ENCODE measurements around the gene SF3B5. TPM values are rescaled to one million over a fixed set of nuclear protein-coding genes. Genes with fewer than 3 reads are reported as not detected.

The SF3B5 gene
- polyA plus RNA-seq, 1 experiment = 261 TPM

- ChIA-PET POLR2A (no interaction called here), CTCF (no interaction called here)
- Histone ChIP-seq H3K36me3 (ENCODE audit: control insufficient read depth, insufficient read depth, low read length) (no peaks in the 10 kb centered on the region), H3K4me3 (ENCODE audit: low read depth, low read length) (no peak overlapping the region), H3K27me3 (ENCODE audit: control insufficient read depth, insufficient read depth, low read length) (peaks cover 31% of the 10 kb centered on the region)
- no peak for DNase-seq (ENCODE audit: low read depth)
- TF ChIP-seq CTCF (IDR thresholded peaks at IDR 0.05; ENCODE audit: insufficient read depth, low read depth, low read length) = no peak
Measured at GRCh38 chr6:144066741-144067484, 28.5 kb downstream of the SF3B5 start.

GRCh38 chr6:144066255-144066654 lies 29.1 kb downstream of the SF3B5 start:
- H3K27me3 ChIP-seq (ENCODE audit: control insufficient read depth, insufficient read depth, low read length) = peaks cover 31% of the 10 kb centered on the region
- no peak for TF ChIP-seq CTCF (IDR thresholded peaks at IDR 0.05; ENCODE audit: insufficient read depth, low read depth, low read length)
- H3K36me3 ChIP-seq (ENCODE audit: control insufficient read depth, insufficient read depth, low read length) = no peaks in the 10 kb centered on the region
- no peak overlapping the region for H3K4me3 ChIP-seq (ENCODE audit: low read depth, low read length)
- POLR2A ChIA-PET = no interaction called here
- DNase-seq (ENCODE audit: low read depth) = no peak
- CTCF ChIA-PET = no interaction called here

- Histone ChIP-seq H3K4me3 (ENCODE audit: low read depth, low read length) (no peak overlapping the region), H3K27me3 (ENCODE audit: control insufficient read depth, insufficient read depth, low read length) (peaks cover 28% of the 10 kb centered on the region), H3K36me3 (ENCODE audit: control insufficient read depth, insufficient read depth, low read length) (no peaks in the 10 kb centered on the region)
- no peak for DNase-seq (ENCODE audit: low read depth)
- POLR2A ChIA-PET = no interaction called here
- no peak for TF ChIP-seq CTCF (IDR thresholded peaks at IDR 0.05; ENCODE audit: insufficient read depth, low read depth, low read length)
- CTCF ChIA-PET = interaction anchor here (0.5 kb wide), 1 partner anchor 250 kb away, joined by 3 read pairs; no protein-coding TSS in a partner anchor
Measured at GRCh38 chr6:144065213-144065660, 30.1 kb downstream of the SF3B5 start.

GRCh38 chr6:144064402-144065212 lies 30.8 kb downstream of the SF3B5 start:
- POLR2A ChIA-PET = no interaction called here

More at GRCh38 chr6:144064402-144065212, 30.8 kb downstream of the SF3B5 start:
- TF ChIP-seq CTCF (IDR thresholded peaks at IDR 0.05; ENCODE audit: insufficient read depth, low read depth, low read length) = no peak
- Histone ChIP-seq H3K4me3 (ENCODE audit: low read depth, low read length) (peak overlapping the region; percentile 52), H3K27me3 (ENCODE audit: control insufficient read depth, insufficient read depth, low read length) (peaks cover 28% of the 10 kb centered on the region), H3K36me3 (ENCODE audit: control insufficient read depth, insufficient read depth, low read length) (no peaks in the 10 kb centered on the region)
- CTCF ChIA-PET = interaction anchor here (0.5 to 1.2 kb wide), 3 partner anchors 17 to 586 kb away, joined by 3 read pairs; no protein-coding TSS in a partner anchor
- DNase-seq (ENCODE audit: low read depth) = no peak
